22Rv1 (cell line): ENCODE measurements around the gene CD69.

Experiments used
- ZFX ChIP-seq: fragments of 450-650 bp; IDR thresholded peaks from 2 replicates; pipeline ENCODE4 v1.6.1; 2017; ENCODE audit warnings: antibody characterized with exemption, borderline replicate concordance
- TF ChIP-seq, protein P1 (sequence below): fragments of 450-650 bp; IDR thresholded peaks from 2 replicates; pipeline ENCODE4 v1.5.1; 2017; ENCODE audit warnings: mild to moderate bottlenecking

DNA sequence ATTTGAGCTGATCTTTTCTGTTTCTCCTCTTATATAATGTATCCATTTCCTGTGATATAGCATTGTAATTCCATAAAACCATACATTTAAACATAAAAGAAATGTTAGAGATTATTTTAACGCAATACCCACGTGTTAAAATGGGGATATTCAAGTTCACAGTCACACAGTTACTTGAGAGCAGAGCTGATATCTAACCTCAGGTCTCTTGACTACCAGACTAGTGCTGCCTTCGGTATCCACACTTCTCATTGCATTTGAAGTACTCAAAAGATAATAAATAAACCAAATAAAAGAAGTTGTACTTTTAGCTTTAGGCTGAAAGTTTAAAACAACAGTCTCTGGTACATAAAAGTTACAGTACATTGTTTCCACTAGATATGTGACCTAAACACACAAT is 30.7 kb downstream of the CD69 start:
- TF ChIP-seq, protein P1, sequence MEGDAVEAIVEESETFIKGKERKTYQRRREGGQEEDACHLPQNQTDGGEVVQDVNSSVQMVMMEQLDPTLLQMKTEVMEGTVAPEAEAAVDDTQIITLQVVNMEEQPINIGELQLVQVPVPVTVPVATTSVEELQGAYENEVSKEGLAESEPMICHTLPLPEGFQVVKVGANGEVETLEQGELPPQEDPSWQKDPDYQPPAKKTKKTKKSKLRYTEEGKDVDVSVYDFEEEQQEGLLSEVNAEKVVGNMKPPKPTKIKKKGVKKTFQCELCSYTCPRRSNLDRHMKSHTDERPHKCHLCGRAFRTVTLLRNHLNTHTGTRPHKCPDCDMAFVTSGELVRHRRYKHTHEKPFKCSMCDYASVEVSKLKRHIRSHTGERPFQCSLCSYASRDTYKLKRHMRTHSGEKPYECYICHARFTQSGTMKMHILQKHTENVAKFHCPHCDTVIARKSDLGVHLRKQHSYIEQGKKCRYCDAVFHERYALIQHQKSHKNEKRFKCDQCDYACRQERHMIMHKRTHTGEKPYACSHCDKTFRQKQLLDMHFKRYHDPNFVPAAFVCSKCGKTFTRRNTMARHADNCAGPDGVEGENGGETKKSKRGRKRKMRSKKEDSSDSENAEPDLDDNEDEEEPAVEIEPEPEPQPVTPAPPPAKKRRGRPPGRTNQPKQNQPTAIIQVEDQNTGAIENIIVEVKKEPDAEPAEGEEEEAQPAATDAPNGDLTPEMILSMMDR = no peak
- TF ChIP-seq ZFX = no peak
